GM12878 (cell line): Measurements from ENCODE around the gene PPIE.

ENCODE experiments used
- TF ChIP-seq, protein P1 (sequence below): IDR thresholded peaks from 2 replicates; pipeline ENCODE4 v1.6.1; 2012; ENCODE audit warnings: low read depth, low read length, improper control_type of control experiment
- TF ChIP-seq, protein P2 (sequence below): IDR thresholded peaks from 2 replicates; pipeline ENCODE4 v1.6.1; 2011; ENCODE audit warnings: low read depth, low read length, improper control_type of control experiment, borderline replicate concordance

DNA sequence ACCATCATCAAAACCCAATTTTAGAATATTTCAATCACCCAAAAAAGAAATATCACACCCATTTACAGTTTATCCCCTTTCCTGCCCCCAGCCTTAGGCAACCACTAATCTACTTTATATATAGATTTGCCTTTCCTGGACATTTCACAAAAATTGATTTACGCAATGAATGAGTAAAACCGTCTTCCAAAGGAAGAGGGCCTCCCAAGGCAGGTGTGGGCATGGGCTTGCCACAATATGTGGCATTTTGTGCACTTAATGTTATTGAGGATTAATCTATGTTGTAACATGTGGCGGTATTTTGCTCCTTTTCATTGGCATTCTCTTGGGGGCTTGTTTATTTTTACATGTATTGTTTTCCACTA is 61.8 kb downstream of the PPIE start:
- TF ChIP-seq, protein P1, sequence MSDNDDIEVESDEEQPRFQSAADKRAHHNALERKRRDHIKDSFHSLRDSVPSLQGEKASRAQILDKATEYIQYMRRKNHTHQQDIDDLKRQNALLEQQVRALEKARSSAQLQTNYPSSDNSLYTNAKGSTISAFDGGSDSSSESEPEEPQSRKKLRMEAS, result no peak
- TF ChIP-seq, protein P2, sequence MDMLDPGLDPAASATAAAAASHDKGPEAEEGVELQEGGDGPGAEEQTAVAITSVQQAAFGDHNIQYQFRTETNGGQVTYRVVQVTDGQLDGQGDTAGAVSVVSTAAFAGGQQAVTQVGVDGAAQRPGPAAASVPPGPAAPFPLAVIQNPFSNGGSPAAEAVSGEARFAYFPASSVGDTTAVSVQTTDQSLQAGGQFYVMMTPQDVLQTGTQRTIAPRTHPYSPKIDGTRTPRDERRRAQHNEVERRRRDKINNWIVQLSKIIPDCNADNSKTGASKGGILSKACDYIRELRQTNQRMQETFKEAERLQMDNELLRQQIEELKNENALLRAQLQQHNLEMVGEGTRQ, result no peak
